ENCODE results near the gene TOR1A. TPM values are rescaled to one million over a fixed set of nuclear protein-coding genes. Genes with fewer than 3 reads are reported as not detected.
A peak's percentile ranks its signal among the peaks of the same experiment; 100 is the strongest.

Gene TOR1A
- total RNA-seq, 1 donor from 2014 or later: 30.0 TPM

GRCh38 chr9:129864991-129865647, 41.2 kb upstream of the TOR1A start:
- no peaks in the 10 kb centered on the region for H3K9me3 ChIP-seq
- no peak for TF ChIP-seq POLR2AphosphoS5 (IDR thresholded peaks at IDR 0.05; ENCODE audit: insufficient read depth in 1 of 2, low read depth in 1 of 2)
- no peak for TF ChIP-seq POLR2A (IDR thresholded peaks at IDR 0.05)
- TF ChIP-seq, protein P1, sequence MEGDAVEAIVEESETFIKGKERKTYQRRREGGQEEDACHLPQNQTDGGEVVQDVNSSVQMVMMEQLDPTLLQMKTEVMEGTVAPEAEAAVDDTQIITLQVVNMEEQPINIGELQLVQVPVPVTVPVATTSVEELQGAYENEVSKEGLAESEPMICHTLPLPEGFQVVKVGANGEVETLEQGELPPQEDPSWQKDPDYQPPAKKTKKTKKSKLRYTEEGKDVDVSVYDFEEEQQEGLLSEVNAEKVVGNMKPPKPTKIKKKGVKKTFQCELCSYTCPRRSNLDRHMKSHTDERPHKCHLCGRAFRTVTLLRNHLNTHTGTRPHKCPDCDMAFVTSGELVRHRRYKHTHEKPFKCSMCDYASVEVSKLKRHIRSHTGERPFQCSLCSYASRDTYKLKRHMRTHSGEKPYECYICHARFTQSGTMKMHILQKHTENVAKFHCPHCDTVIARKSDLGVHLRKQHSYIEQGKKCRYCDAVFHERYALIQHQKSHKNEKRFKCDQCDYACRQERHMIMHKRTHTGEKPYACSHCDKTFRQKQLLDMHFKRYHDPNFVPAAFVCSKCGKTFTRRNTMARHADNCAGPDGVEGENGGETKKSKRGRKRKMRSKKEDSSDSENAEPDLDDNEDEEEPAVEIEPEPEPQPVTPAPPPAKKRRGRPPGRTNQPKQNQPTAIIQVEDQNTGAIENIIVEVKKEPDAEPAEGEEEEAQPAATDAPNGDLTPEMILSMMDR (IDR thresholded peaks at IDR 0.05): no peak
- no peaks in the 10 kb centered on the region for H3K4me1 ChIP-seq
- no peak for DNase-seq (ENCODE audit: extremely low spot score in 2 of 2)
- intact Hi-C loops (cut with DNase I): no loop called here
- H3K4me3 ChIP-seq: no peak overlapping the region
- peaks cover 0 to 38% of the 10 kb centered on the region in 2 donors for H3K36me3 ChIP-seq
- no peaks in the 10 kb centered on the region for H3K27me3 ChIP-seq
- H3K27ac ChIP-seq: no peak overlapping the region

- DNase-seq (ENCODE audit: extremely low spot score in 2 of 2): no peak
- Histone ChIP-seq H3K27me3 (no peaks in the 10 kb centered on the region), H3K4me1 (no peaks in the 10 kb centered on the region), H3K36me3 (peaks cover 0 to 46% of the 10 kb centered on the region in 2 donors), H3K27ac (no peak overlapping the region), H3K4me3 (no peak overlapping the region), H3K9me3 (no peaks in the 10 kb centered on the region)
- intact Hi-C loops (cut with DNase I): no loop called here
- peak in 1 of 2 donors; percentile 32 for TF ChIP-seq POLR2AphosphoS5 (IDR thresholded peaks at IDR 0.05; ENCODE audit: insufficient read depth in 1 of 2, low read depth in 1 of 2)
- no peak for TF ChIP-seq POLR2A (IDR thresholded peaks at IDR 0.05)
These were observed 39.2 kb upstream of the TOR1A start for GRCh38 chr9:129863059-129863690.

DNA sequence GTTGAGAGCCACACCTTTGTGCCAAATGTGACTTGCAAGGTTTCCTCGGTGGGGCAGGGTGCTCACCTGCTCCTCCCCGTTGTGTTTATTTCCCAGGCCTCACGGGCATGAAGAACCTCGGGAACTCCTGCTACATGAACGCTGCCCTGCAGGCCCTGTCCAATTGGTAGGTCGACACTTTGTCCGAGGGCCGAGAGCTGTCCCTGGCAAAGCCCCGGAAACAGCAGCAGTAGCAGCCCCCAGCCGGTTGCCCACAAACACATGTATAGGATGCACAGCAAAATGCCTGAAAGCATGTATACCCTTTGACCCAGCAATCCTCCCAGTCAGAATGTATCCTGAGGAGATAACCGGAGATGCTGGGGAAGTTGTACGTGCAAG, 37.5 kb upstream of the TOR1A start:
- Histone ChIP-seq H3K27me3 (no peaks in the 10 kb centered on the region), H3K9me3 (no peaks in the 10 kb centered on the region), H3K36me3 (peaks cover 0 to 56% of the 10 kb centered on the region in 2 donors), H3K4me1 (no peaks in the 10 kb centered on the region), H3K4me3 (no peak overlapping the region), H3K27ac (no peak overlapping the region)
- TF ChIP-seq POLR2AphosphoS5 (IDR thresholded peaks at IDR 0.05; ENCODE audit: insufficient read depth in 1 of 2, low read depth in 1 of 2): no peak
- TF ChIP-seq, protein P1 (IDR thresholded peaks at IDR 0.05): no peak
- no peak for TF ChIP-seq POLR2A (IDR thresholded peaks at IDR 0.05)
- intact Hi-C loops (cut with DNase I): no loop called here
- DNase-seq (ENCODE audit: extremely low spot score in 2 of 2): no peak

DNA sequence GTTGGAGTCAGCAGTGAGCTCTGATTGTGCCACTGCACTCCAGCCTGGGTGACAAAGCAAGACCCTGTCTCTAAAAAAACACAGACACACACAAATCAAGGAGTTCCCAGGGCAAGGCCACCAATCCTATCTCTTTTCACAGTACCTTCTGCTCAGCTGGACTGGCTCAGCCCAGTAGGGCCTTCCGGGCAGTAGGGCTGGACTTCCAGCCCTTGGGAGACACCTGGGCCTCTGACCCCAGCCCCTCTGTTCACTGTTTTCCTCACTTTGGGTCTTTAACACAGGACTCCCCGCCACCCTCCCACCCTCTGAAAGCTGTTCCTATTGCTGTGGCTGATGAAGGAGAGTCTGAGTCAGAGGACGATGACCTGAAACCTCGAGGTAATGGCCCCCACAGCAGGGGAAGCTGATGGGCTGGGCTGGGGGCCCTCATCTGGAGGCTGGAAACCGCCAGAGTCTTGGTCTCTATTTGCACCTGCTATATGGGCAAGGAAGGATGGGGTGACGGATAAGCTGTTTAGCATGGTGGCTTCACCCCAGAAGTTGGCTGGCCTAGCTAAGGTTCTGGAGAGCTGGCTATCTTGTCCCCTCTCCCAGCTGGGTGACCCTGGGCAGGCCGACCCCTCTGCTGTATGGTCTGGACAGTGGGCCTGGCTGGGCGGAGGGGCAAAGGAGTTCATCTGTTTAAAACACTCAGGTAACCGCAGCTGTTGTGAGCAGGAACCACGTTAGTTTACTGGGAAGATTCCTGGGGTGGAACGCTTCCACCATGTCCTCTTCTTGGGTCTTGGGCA, 36.9 kb upstream of the TOR1A start:
- peaks cover 0 to 50% of the 10 kb centered on the region in 2 donors for H3K36me3 ChIP-seq
- no peaks in the 10 kb centered on the region for H3K4me1 ChIP-seq
- TF ChIP-seq POLR2AphosphoS5 (IDR thresholded peaks at IDR 0.05; ENCODE audit: insufficient read depth in 1 of 2, low read depth in 1 of 2) (no peak), POLR2A (IDR thresholded peaks at IDR 0.05) (no peak)
- TF ChIP-seq, protein P1 (IDR thresholded peaks at IDR 0.05): no peak
- intact Hi-C loops (cut with DNase I): no loop called here
- no peak for DNase-seq (ENCODE audit: extremely low spot score in 2 of 2)
- no peak overlapping the region for H3K27ac ChIP-seq
- no peaks in the 10 kb centered on the region for H3K9me3 ChIP-seq
- H3K4me3 ChIP-seq: no peak overlapping the region
- no peaks in the 10 kb centered on the region for H3K27me3 ChIP-seq

DNA sequence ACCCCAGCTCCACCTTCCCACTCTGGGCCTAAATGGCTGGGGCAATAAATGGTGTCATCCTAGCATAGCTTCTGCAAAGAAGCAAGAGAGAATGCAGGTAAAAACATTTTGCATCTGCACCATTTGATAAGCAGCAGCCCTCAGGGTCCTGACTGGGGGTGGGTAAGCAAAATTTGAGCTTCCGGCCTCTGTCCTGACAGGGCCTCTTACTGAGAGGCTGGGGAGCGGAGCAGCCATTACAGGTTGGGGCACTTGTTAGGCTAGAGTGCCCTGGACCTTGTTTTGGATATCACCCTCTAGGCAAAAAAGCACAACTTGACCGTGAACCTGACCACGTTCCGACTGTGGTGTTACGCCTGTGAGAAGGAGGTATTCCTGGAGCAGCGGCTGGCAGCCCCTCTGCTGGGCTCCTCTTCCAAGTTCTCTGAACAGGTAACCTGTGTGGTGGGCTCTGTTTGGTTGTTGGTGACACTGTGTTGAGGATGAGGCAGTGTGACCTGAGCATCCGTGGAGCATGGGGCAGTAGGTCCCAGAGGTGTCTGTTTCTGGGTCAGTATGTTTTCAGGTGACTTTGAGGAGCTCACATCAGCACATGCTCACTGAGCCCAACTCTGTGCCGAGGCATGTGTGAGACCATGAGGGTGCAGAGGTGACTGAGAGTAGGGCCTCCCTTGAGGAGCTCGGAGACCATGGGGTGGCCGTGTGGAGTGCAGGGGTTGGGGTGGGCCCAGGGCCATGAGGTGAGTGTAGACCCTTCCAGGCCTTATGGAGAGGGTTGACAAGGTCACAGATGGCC, 34.4 kb upstream of the TOR1A start:
- H3K27ac ChIP-seq: no peak overlapping the region
- intact Hi-C loops (cut with DNase I): no loop called here
- peaks cover 0 to 43% of the 10 kb centered on the region in 2 donors for H3K36me3 ChIP-seq
- TF ChIP-seq, protein P1 (IDR thresholded peaks at IDR 0.05): no peak
- TF ChIP-seq POLR2A (IDR thresholded peaks at IDR 0.05): no peak
- no peak for TF ChIP-seq POLR2AphosphoS5 (IDR thresholded peaks at IDR 0.05; ENCODE audit: insufficient read depth in 1 of 2, low read depth in 1 of 2)
- H3K4me1 ChIP-seq: no peaks in the 10 kb centered on the region
- no peaks in the 10 kb centered on the region for H3K9me3 ChIP-seq
- DNase-seq (ENCODE audit: extremely low spot score in 2 of 2): no peak
- H3K4me3 ChIP-seq: no peak overlapping the region
- H3K27me3 ChIP-seq: no peaks in the 10 kb centered on the region

All from vagina (tissue), 2 donors.